ENCODE data around the gene ST6GAL1.

- TF ChIP-seq, protein P1, sequence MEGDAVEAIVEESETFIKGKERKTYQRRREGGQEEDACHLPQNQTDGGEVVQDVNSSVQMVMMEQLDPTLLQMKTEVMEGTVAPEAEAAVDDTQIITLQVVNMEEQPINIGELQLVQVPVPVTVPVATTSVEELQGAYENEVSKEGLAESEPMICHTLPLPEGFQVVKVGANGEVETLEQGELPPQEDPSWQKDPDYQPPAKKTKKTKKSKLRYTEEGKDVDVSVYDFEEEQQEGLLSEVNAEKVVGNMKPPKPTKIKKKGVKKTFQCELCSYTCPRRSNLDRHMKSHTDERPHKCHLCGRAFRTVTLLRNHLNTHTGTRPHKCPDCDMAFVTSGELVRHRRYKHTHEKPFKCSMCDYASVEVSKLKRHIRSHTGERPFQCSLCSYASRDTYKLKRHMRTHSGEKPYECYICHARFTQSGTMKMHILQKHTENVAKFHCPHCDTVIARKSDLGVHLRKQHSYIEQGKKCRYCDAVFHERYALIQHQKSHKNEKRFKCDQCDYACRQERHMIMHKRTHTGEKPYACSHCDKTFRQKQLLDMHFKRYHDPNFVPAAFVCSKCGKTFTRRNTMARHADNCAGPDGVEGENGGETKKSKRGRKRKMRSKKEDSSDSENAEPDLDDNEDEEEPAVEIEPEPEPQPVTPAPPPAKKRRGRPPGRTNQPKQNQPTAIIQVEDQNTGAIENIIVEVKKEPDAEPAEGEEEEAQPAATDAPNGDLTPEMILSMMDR (IDR thresholded peaks at IDR 0.05), result no peak
- TF ChIP-seq POLR2A (IDR thresholded peaks at IDR 0.05), result no peak
- no peak for TF ChIP-seq EP300 (IDR thresholded peaks at IDR 0.05)
- TF ChIP-seq POLR2AphosphoS5 (IDR thresholded peaks at IDR 0.05), result no peak
These were observed 106.1 kb downstream of the ST6GAL1 start for GRCh38 chr3:187036394-187036793.

All from upper lobe of left lung (tissue), 4 donors.